HK-2 (cell line): ENCODE data around the gene MYO3B.
A peak's percentile ranks its signal among the peaks of the same experiment; 100 is the strongest.

Experiments
- DNase-seq: peaks from one replicate; pipeline ENCODE4 v3.0.0-alpha.2; 2018; ENCODE audit not compliant: unreplicated experiment

Gene MYO3B

GRCh38 chr2:170475878-170476277, 297.9 kb downstream of the MYO3B start:
- DNase-seq, result no peak

GRCh38 chr2:170477630-170478029, 299.7 kb downstream of the MYO3B start:
- no peak for DNase-seq

- DNase-seq, result no peak
Measured at GRCh38 chr2:170481201-170481600, 303.3 kb downstream of the MYO3B start.

GRCh38 chr2:170484552-170484951, 306.6 kb downstream of the MYO3B start:
- DNase-seq, result no peak

- no peak for DNase-seq
Measured at GRCh38 chr2:170485254-170486026, 307.5 kb downstream of the MYO3B start.

GRCh38 chr2:170486730-170487129, 308.8 kb downstream of the MYO3B start:
- DNase-seq, result no peak

- no peak for DNase-seq
Measured at GRCh38 chr2:170488807-170489206, 310.9 kb downstream of the MYO3B start.

- DNase-seq, result no peak
Measured at GRCh38 chr2:170492010-170492409, 314.1 kb downstream of the MYO3B start.

- peak; percentile 22 for DNase-seq
Measured at GRCh38 chr2:170493426-170494097, 315.6 kb downstream of the MYO3B start.

GRCh38 chr2:170495896-170496295, 317.9 kb downstream of the MYO3B start:
- no peak for DNase-seq

- DNase-seq, result no peak
Measured at GRCh38 chr2:170498619-170499018, 320.7 kb downstream of the MYO3B start.

GRCh38 chr2:170500104-170500503, 322.2 kb downstream of the MYO3B start:
- DNase-seq, result no peak

GRCh38 chr2:170500770-170501169, 322.8 kb downstream of the MYO3B start:
- DNase-seq, result no peak

GRCh38 chr2:170501421-170502043, 323.6 kb downstream of the MYO3B start:
- DNase-seq, result no peak

GRCh38 chr2:170502361-170503130, 324.6 kb downstream of the MYO3B start:
- DNase-seq, result no peak

GRCh38 chr2:170503563-170503962, 325.6 kb downstream of the MYO3B start:
- DNase-seq, result no peak

- no peak for DNase-seq
Measured at GRCh38 chr2:170503971-170504809, 326.2 kb downstream of the MYO3B start.

- DNase-seq, result no peak
Measured at GRCh38 chr2:170504810-170505145, 326.8 kb downstream of the MYO3B start.

- DNase-seq, result no peak
Measured at GRCh38 chr2:170505631-170506275, 327.8 kb downstream of the MYO3B start.

- DNase-seq, result no peak
Measured at GRCh38 chr2:170509452-170510193, 331.7 kb downstream of the MYO3B start.
